CD4-positive, alpha-beta T cell treated with Interleukin-4 for 1 hour (primary cell): ENCODE results near the gene TNKS1BP1.
"Not testable (repeated sequence)": the region's sequence is repeated elsewhere in the genome, so short reads cannot be mapped to it uniquely, and the experiment has no call there.

ENCODE experiments used
- DNase-seq, 2 donors: peaks; one replicate each; pipeline ENCODE4 v3.0.0-alpha.2; 2020 to 2022

TNKS1BP1 gene

GRCh38 chr11:57324886-57325734 lies at the start of gene TNKS1BP1:
Gene TNKS1BP1 (minus strand): TSS chr11:57324952. CDS start chr11:57321885, 3,067 bp downstream.
- peak; percentile 92 to 93 for DNase-seq

GRCh38 chr11:57373146-57373545 lies 48.4 kb upstream of the TNKS1BP1 start:
- DNase-seq = no peak

GRCh38 chr11:57370941-57371340 lies 46.2 kb upstream of the TNKS1BP1 start:
- DNase-seq = no peak

- no peak for DNase-seq
These were observed 45.5 kb upstream of the TNKS1BP1 start for GRCh38 chr11:57370251-57370650.

- DNase-seq = no peak
These were observed 44.1 kb upstream of the TNKS1BP1 start for GRCh38 chr11:57368845-57369232.

GRCh38 chr11:57368106-57368844 lies 43.5 kb upstream of the TNKS1BP1 start:
- no peak for DNase-seq

GRCh38 chr11:57364851-57365660 lies 40.3 kb upstream of the TNKS1BP1 start:
- no peak for DNase-seq

- no peak for DNase-seq
These were observed 38.7 kb upstream of the TNKS1BP1 start for GRCh38 chr11:57363131-57364080.

- DNase-seq = no peak
These were observed 37.2 kb upstream of the TNKS1BP1 start for GRCh38 chr11:57361926-57362325.

GRCh38 chr11:57361420-57361819 lies 36.7 kb upstream of the TNKS1BP1 start:
- not testable (repeated sequence) for DNase-seq

- no peak for DNase-seq
These were observed 36.2 kb upstream of the TNKS1BP1 start for GRCh38 chr11:57360991-57361390.

GRCh38 chr11:57359896-57360690 lies 35.3 kb upstream of the TNKS1BP1 start:
- DNase-seq = no peak

- no peak for DNase-seq
These were observed 34.6 kb upstream of the TNKS1BP1 start for GRCh38 chr11:57359396-57359795.

- DNase-seq = no peak
These were observed 34.2 kb upstream of the TNKS1BP1 start for GRCh38 chr11:57358991-57359390.

- no peak for DNase-seq
These were observed 33.8 kb upstream of the TNKS1BP1 start for GRCh38 chr11:57358543-57358961.

GRCh38 chr11:57357856-57358255 lies 33.1 kb upstream of the TNKS1BP1 start:
- no peak for DNase-seq

- no peak for DNase-seq
These were observed 32.6 kb upstream of the TNKS1BP1 start for GRCh38 chr11:57357310-57357709.

GRCh38 chr11:57356268-57356667 lies 31.5 kb upstream of the TNKS1BP1 start:
- no peak for DNase-seq

GRCh38 chr11:57354699-57355098 lies 29.9 kb upstream of the TNKS1BP1 start:
- no peak for DNase-seq

GRCh38 chr11:57353852-57354251 lies 29.1 kb upstream of the TNKS1BP1 start:
- no peak for DNase-seq

GRCh38 chr11:57353446-57353845 lies 28.7 kb upstream of the TNKS1BP1 start:
- no peak for DNase-seq
